Ishikawa (cell line): ENCODE measurements around the gene STARD3.

Source experiments
- CEBPB ChIP-seq: IDR thresholded peaks from 2 replicates; pipeline ENCODE4 v1.6.1; 2012
- CREB1 ChIP-seq: IDR thresholded peaks from 2 replicates; pipeline ENCODE4 v1.6.1; 2012; ENCODE audit warnings: low read depth
- EGR1 ChIP-seq: IDR thresholded peaks from 2 replicates; pipeline ENCODE4 v1.6.1; 2012
- EP300 ChIP-seq: IDR thresholded peaks from 2 replicates; pipeline ENCODE4 v1.6.1; 2012; ENCODE audit warnings: borderline replicate concordance
- FOXM1 ChIP-seq: IDR thresholded peaks from 2 replicates; pipeline ENCODE4 v1.6.1; 2012; ENCODE audit warnings: low read depth, borderline replicate concordance
- MAX ChIP-seq: IDR thresholded peaks from 2 replicates; pipeline ENCODE4 v1.6.1; 2012
- NFIC ChIP-seq: IDR thresholded peaks from 2 replicates; pipeline ENCODE4 v1.6.1; 2012
- RAD21 ChIP-seq: IDR thresholded peaks from 2 replicates; pipeline ENCODE4 v1.6.1; 2012; ENCODE audit warnings: low read depth
- REST ChIP-seq: IDR thresholded peaks from 2 replicates; pipeline ENCODE4 v1.6.1; 2012; ENCODE audit warnings: low read depth, mild to moderate bottlenecking
- TAF1 ChIP-seq: IDR thresholded peaks from 2 replicates; pipeline ENCODE4 v1.6.1; 2012; ENCODE audit warnings: low read depth, mild to moderate bottlenecking
- TCF12 ChIP-seq: IDR thresholded peaks from 2 replicates; pipeline ENCODE4 v1.6.1; 2012; ENCODE audit warnings: low read depth
- TEAD4 ChIP-seq: IDR thresholded peaks from 2 replicates; pipeline ENCODE4 v1.6.1; 2012
- YY1 ChIP-seq: IDR thresholded peaks from 2 replicates; pipeline ENCODE4 v1.6.1; 2012; ENCODE audit warnings: low read depth
- ZBTB7A ChIP-seq: IDR thresholded peaks from 2 replicates; pipeline ENCODE4 v1.6.1; 2012; ENCODE audit warnings: low read depth
- TF ChIP-seq, protein P1 (sequence below): IDR thresholded peaks from 2 replicates; pipeline ENCODE4 v1.6.1; 2012

STARD3 gene

GRCh38 chr17:39628655-39629493, 8.1 kb upstream of the STARD3 start:
- TF ChIP-seq TEAD4 (no peak), FOXM1 (no peak), RAD21 (no peak), ZBTB7A (no peak), TCF12 (no peak), MAX (no peak), EP300 (no peak), REST (no peak), EGR1 (no peak), CEBPB (no peak), TAF1 (no peak), YY1 (no peak)

DNA sequence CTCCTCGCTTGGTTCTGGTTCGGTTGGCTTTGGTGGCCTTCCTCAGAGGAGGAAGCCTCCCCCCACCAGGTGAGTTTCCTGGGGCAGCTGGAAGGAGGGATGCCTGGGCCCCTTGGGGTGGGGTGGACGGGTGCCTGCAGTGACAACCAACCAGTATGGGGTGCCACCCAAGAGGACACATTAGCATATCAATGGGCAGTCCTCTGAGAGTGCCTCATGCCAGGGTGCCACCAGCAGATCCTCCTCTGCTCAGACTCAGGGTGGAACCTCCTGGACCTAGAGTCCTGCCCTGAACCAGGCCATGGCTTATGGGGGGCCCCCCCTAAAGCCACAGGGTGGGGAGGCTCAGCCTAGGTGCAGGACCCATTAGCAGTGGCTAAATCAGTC, 7.5 kb upstream of the STARD3 start:
- TF ChIP-seq TEAD4 = no peak

GRCh38 chr17:39629898-39630297, 7.0 kb upstream of the STARD3 start:
- no peak for TF ChIP-seq TAF1
- TF ChIP-seq EGR1 = no peak
- TF ChIP-seq, protein P1, sequence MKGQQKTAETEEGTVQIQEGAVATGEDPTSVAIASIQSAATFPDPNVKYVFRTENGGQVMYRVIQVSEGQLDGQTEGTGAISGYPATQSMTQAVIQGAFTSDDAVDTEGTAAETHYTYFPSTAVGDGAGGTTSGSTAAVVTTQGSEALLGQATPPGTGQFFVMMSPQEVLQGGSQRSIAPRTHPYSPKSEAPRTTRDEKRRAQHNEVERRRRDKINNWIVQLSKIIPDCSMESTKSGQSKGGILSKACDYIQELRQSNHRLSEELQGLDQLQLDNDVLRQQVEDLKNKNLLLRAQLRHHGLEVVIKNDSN = no peak
- TF ChIP-seq REST = no peak
- TF ChIP-seq RAD21 = no peak
- no peak for TF ChIP-seq EP300
- no peak for TF ChIP-seq CEBPB
- TF ChIP-seq YY1 = no peak
- no peak for TF ChIP-seq CREB1
- TF ChIP-seq MAX = no peak
- TF ChIP-seq TEAD4 = no peak
- TF ChIP-seq NFIC = no peak
- no peak for TF ChIP-seq ZBTB7A
- no peak for TF ChIP-seq TCF12
- TF ChIP-seq FOXM1 = no peak

DNA sequence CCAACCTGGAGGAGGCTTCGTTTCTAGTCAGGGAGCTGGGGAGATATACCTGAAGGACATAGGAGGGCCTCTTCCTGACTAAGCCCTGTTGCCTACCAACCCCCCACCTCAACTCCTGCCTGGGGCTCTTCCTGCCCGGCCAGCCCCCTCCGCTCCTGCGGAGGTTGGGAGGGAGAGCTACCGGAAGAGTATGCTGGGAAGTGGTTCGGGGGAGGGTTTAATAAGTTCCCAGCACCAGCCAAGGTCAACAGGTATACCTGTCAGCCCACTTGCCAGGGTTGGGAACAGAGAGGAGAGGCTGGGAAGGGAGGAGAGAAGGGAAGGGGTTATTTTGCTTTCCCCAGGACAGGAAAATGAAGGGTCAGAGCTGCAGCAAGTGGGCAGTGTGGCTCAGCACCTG, 5.5 kb upstream of the STARD3 start:
- TF ChIP-seq FOXM1 = no peak
- no peak for TF ChIP-seq EP300
- TF ChIP-seq ZBTB7A = no peak
- TF ChIP-seq, protein P1 = no peak
- no peak for TF ChIP-seq TAF1

- TF ChIP-seq TCF12 = peak; percentile 88
- TF ChIP-seq EP300 = peak; percentile 57; the same call in 1 of the 2 replicates
- peak; percentile 95 for TF ChIP-seq NFIC
- TF ChIP-seq REST = no peak
- no peak for TF ChIP-seq RAD21
- 0 out of 2 replicates have a peak, but pooled peaks have one; percentile 45 for TF ChIP-seq ZBTB7A
- 0 out of 2 replicates have a peak, but pooled peaks have one; percentile 19 for TF ChIP-seq FOXM1
- no peak for TF ChIP-seq CEBPB
- TF ChIP-seq MAX = peak; percentile 27; the same call in 1 of the 2 replicates
- TF ChIP-seq, protein P1 = no peak
- peak; percentile 62 for TF ChIP-seq TEAD4
These were observed 4.6 kb upstream of the STARD3 start for GRCh38 chr17:39632153-39632941.
